GM12873 (cell line): ENCODE data around the gene STK32B.

Experiments used
- CTCF ChIP-seq: IDR thresholded peaks from 2 replicates; pipeline ENCODE4 v1.5.1; 2012; ENCODE audit warnings: low read depth, mild to moderate bottlenecking, moderate library complexity, low read length, control low read depth; ENCODE audit not compliant: insufficient read depth; ENCODE audit errors: missing control alignments

The STK32B gene

GRCh38 chr4:5277079-5277478 is 225.8 kb downstream of the STK32B start:
- TF ChIP-seq CTCF = no peak

DNA sequence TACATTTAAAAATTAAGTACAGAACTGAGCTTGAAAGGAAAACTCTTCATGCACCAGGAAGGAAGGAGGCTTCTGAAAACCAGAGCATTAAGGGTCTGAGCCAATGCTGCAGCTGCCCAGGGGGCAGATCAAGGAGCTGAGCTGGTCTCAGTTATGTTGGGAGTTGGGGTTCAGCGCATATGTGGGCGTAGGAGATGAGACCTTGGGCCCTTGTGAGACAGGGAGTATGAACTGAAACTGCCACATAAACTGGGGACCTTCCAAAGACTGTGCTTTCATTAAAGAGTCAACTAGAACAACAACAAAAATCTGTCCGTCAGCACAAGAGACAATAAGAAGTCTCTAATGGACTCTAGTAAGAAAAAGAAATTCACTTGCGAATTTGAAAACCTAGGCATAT is 226.9 kb downstream of the STK32B start:
- no peak for TF ChIP-seq CTCF

DNA sequence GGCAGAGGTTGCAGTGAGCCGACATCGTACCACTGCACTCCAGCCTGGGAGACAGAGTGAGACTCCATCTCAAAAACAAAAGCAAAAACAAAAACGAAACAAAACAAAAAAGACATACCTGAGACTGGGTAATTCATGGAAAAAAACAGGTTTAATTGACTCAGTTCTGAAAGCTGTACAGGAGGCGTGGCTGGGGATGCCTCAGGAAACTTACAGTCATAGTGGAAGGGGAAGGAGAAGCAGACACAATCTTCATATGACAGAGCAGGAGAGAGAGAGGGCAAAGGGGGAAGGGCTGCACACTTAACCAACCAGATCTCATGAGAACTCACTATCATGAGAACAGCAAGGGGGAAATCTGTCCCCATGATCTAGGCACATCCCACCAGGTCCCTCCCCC is 229.5 kb downstream of the STK32B start:
- TF ChIP-seq CTCF = no peak

DNA sequence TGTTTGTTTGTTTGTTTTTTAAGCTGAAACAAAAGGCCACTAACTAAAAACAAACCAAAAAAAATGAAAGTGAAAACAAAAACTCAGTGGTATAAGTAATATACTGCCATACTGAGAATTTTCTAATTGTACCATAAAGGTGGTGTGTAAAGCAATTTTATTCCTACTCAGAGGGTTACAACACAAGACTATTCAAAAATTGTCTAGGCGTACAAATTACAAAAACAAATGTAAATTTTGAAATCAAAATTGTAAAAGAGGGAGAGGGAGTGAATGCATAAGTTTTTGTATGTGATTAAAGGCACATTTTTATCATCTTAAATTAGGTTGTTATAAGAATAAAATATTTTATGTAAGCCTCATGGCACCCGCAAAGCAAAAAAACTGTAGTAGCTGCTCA is 232.6 kb downstream of the STK32B start:
- no peak for TF ChIP-seq CTCF

DNA sequence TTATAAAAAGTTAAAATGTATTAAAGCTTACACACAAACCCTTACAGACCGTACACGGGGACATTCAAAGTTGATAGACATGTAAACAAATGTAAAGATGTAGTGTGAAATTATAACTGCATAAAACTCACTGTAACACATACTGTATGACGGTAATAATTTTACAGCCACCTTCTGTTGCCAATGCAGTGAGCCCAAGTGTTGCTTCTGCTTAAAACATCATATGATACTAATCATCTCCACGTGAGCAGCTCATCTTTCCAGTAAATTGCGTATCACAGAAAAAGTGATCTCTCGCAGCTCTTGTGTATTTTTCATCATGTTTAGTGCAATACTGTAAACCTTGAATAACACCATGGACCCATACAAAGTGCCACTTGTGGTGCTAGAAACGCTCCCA is 233.2 kb downstream of the STK32B start:
- TF ChIP-seq CTCF = no peak

DNA sequence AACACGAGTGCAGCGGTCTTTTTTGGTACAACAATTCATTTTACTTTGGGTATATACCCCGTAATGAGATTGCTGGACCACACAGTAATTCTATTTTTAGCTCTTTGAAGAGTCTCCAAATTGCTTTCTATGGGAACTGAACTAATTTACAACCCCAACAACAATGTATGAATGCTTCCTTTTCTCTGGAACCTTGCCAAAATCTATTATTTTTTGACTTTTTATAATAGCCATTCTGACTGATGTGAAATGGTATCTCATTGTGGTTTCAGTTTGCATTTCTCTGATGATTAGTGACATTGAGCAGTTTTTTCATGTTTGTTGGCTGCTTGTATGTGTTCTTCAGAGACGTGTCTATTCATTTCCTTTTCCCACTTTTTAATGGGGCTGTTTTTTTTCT is 240.8 kb downstream of the STK32B start:
- no peak for TF ChIP-seq CTCF

GRCh38 chr4:5300283-5300682 is 249.0 kb downstream of the STK32B start:
- TF ChIP-seq CTCF = no peak

- no peak for TF ChIP-seq CTCF
Observed at GRCh38 chr4:5307928-5308327, 256.6 kb downstream of the STK32B start.
